SHP77 (cell line): Measurements from ENCODE around the gene WDSUB1.

ENCODE experiments used
- DNase-seq, 2 experiments: peaks; one replicate each; lab custom pipeline; 2025; lab: John Stamatoyannopoulos, UW

Gene WDSUB1

DNA sequence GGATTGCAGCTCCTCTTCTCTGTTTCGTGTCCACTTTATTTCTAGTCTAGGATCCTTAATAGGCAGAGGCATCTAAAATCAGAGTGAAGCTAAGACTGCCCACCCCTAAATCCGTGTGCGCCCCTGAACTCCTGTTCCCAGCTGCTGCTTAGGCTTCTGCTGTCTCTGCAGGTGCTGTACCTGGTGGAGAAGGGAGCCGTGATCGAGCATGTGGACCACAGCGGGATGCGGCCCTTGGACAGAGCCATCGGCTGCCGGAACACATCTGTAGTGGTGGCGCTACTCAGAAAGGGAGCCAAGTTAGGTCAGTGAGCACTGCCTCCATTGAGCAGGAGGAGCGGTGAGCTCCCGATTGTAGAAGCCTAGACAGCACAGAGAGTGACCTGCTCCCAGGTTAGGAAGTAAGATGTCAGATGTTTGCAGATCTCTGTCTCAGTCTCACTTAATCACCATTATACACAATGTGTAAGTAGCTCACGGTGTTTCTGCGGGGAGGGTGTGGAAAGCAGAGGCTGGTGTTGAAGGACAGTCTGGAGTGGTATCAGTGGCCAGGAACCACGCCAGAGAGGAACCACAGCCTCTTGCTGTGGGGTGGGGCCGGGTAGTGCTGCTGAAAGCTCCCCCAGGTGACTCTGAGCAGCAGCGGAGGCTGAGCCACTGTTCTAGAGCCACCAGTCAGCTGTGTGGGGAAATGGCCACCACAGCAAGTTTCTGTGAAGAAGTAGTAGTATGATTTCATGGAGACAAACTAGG is 62.3 kb downstream of the WDSUB1 start:
- DNase-seq, result no peak

GRCh38 chr2:159219394-159219998 is 67.0 kb downstream of the WDSUB1 start:
- no peak for DNase-seq

DNA sequence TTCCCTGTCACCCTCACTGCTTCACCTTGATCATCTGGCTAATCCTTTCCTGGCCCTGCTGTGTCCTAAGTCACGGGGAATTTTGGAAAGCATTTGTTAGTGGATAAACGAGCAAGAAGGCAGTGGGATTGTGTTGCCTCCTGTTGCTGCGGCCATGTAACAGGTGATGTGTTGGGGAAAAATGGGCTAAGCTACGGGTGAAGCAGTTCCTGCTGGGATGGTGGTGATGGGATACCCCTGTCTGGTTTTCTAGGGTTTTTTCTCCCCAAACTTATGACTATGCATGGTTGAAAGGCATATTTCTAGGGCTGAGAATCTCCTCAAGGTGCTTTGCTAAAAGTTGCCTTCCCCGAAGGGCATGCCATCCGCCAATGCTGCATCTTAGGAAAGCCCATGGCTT is 68.1 kb downstream of the WDSUB1 start:
- no peak for DNase-seq

DNA sequence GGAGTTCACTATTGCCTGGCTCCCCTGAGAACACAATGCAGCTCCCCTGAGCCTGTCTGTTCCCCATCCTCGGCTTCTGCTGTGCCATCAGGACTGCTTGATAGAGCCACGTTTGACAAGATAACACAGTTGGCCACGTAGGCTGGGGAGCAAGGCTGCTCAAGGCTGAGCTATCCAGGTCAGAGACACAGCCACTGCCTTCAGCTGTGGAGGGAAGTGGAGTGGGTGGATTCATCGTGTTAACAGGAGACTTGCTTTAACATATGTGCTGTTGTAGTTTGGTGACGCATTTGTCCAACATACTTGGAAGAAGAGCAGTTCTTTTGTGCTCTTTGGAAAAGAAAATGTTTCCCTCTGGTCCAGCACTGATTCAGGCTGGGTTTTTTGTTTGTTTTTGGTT is 68.8 kb downstream of the WDSUB1 start:
- DNase-seq, result no peak

GRCh38 chr2:159215116-159215515 is 71.4 kb downstream of the WDSUB1 start:
- no peak for DNase-seq

DNA sequence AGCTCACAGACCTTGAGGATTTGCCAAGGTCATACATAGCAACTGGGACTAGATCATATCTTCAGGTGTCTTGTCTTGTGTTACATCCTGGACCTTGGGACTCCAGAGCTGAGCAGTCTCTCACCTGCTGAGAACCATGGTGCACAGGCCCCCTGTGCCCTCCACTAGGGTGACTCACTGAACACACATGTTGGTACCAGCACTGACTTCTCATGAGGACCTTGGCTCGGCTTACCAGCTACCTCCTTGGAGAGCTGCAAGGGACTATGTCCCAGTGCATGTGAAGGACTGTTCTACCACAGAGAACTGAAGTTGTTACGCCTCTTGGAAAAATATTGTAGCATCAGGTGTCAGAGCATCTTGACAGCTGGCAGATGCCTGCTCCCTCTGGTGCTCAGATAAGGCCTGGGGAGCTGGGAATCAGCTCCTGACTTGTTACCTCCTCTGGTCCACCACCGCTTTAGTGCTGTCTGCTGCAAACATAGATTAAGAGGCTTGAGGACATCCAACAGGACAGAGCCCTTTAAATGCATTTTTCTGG is 72.1 kb downstream of the WDSUB1 start:
- DNase-seq, result no peak

- no peak for DNase-seq
These were observed 73.2 kb downstream of the WDSUB1 start for GRCh38 chr2:159213296-159213695.

- no peak for DNase-seq
These were observed 74.8 kb downstream of the WDSUB1 start for GRCh38 chr2:159211447-159212396.

- DNase-seq, result no peak
These were observed 76.9 kb downstream of the WDSUB1 start for GRCh38 chr2:159209341-159210306.

- no peak for DNase-seq
These were observed 78.1 kb downstream of the WDSUB1 start for GRCh38 chr2:159208438-159208837.

DNA sequence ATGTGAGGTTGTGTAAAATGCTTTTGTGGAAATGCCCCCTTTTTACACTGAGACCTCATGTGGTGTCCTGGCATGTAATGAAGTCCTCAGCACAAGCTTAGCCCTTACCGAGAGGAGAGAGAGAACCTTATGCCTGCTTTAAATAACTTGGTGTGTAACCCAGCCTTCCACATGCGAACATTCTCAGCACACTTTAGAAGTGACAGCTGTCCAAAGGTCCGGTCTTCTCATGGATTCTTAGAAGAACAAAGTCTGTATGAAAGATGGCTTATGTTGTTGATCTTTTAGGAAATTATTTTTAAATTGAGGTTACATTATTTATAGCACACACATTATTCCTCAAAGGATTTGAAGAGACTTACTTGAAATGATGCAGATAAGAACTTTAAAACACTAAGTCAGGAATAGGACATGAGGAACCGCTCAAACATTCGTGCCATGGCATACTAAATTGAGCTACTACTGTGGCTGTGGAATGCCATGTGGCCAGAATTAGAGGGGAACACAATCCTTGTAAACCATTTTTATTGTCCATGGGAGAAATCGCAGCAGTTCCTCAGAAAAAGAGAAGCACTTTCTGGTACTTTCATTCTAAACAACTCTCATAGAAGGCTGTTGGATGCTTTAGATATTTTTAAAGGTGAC is 79.6 kb downstream of the WDSUB1 start:
- DNase-seq, result no peak

DNA sequence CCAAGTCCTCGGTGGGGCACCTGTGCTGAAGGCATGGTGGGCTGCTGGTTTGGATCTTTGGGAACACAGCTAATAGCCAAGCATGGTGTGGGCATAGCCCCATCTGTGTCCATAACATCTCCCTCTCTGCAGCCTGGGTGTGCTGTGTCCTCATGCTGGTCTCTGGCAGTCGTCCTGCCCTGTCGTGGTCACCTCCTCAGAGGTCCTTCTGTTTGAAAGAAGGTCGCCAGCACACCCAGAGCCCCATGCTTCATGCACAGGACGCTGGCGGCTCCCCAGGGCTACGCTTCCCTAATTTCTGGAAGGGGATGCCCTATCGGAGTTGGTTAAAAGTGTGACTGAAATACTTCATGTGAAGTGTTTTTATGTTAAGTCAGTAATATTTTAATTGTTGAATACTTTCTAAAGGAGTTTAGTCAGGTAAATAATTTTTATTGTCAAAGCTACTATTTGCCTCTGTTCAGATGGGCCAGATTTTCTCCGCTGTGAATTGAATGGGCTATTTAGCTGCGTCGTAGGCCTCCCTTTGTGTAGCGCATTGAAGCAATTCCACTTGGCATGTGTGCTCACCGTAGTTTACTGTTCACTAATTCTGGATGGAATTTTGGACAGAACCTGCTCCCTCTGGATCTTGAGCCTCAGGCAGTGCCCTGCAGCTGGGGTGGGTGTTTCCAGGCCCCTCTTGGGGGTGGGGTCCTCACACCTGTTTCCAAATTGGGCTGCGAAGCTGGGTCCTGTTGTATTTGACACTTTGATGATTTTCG is 81.9 kb downstream of the WDSUB1 start:
- DNase-seq, result no peak

- no peak for DNase-seq
These were observed 83.9 kb downstream of the WDSUB1 start for GRCh38 chr2:159202568-159203071.

- no peak for DNase-seq
These were observed 85.0 kb downstream of the WDSUB1 start for GRCh38 chr2:159201360-159202063.

DNA sequence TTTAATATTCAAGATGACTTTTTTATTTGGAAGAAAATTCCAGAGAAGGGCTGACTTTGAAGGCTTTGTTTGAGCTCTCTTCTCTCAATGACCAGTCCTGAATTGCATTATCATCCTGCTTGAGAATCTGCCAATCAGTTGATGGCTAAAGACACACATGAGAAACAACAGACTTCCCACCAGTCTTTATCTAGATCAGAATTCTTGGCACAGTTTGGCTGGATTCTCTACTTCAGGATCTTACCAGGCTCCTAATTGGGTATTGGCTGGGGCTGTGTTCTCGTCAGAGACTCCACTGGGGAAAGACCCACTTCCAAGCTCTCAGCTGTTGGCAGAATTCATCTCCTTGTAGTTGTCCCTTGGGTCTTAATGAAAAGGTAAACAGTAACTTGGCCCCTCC is 86.0 kb downstream of the WDSUB1 start:
- DNase-seq, result no peak

DNA sequence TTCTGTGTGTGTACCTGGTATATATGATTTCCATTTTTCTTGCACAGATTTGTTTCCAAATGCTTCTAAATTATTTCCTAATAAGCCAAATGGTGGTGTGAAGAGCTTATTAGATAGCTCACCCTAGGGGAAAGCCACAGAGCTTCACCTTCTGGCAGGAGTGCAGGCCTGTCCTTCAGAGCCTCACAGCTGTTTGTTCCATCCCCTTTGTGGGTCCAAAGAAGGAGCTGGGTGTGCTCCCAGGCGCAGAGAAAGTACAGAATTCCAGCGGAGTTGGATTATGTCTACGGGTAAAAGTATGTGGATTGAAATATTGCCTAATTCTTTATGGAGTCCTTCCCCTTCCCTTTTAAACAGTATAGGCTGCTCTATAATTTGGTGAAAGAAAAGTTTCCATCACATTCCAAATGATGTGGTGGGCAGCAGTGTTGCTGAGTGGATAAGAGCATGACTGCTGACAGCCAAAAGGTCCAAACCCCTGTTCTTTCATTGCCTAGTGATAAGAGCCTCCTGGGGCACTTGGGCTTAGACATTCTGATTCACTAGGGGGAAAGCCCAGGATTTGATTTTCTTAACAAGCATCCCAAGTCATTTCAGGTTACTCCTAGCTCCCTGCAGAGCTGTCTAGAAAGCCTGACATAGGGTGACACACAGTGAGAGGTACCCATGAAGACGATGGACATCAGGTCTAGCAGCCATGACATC is 86.6 kb downstream of the WDSUB1 start:
- no peak for DNase-seq

DNA sequence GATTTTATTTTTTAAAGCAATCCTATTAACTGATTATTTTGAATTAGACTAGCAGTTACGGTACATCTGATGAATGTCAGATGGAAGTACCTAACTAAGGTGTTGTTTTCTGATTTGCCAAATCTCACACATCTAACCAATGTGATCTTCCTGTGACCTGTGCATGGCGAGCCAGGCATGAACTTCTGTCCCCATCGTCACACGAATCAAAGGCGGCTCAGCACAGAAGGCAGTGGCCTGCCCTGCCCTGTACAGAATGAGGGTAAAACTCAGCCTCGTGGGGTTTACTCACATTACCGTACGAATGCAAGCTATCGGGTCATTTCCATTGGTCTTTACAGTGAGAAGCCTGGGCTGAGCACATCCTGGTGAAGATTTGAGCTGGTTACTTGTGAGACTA is 87.3 kb downstream of the WDSUB1 start:
- no peak for DNase-seq

- no peak for DNase-seq
These were observed 90.0 kb downstream of the WDSUB1 start for GRCh38 chr2:159196393-159196925.
